Hepatocyte (in vitro differentiated cells): ENCODE data around the gene C8B. TPM values are rescaled to one million over a fixed set of nuclear protein-coding genes. Genes with fewer than 3 reads are reported as not detected.

Experiments used
- DNase-seq: peaks from one replicate; pipeline ENCODE4 v3.0.0-alpha.2; 2016; ENCODE audit warnings: low spot score
- H2AFZ ChIP-seq: fragments of 200-600 bp; sonication (generic); 2 replicates; pipeline ENCODE4 v1.6.0; 2016; ENCODE audit warnings: antibody characterized with exemption, mild to moderate bottlenecking
- H3K27ac ChIP-seq: fragments of 200-600 bp; sonication (generic); 2 replicates; pipeline ENCODE4 v1.5.1; 2016; ENCODE audit warnings: mild to moderate bottlenecking
- H3K27me3 ChIP-seq: fragments of 200-600 bp; sonication (generic); 2 replicates; pipeline ENCODE4 v1.6.1; 2016
- H3K36me3 ChIP-seq: fragments of 200-600 bp; sonication (generic); replicated peaks from 2 replicates; pipeline ENCODE4 v1.5.1; 2016; ENCODE audit warnings: low read depth; ENCODE audit not compliant: insufficient read depth
- H3K4me1 ChIP-seq: fragments of 200-600 bp; sonication (generic); 2 replicates; pipeline ENCODE4 v1.5.1; 2016; ENCODE audit warnings: mild to moderate bottlenecking, moderate library complexity; ENCODE audit not compliant: insufficient read depth
- H3K4me2 ChIP-seq: fragments of 200-600 bp; sonication (generic); 2 replicates; pipeline ENCODE4 v1.6.0; 2016
- H3K4me3 ChIP-seq: fragments of 200-600 bp; sonication (generic); 2 replicates; pipeline ENCODE4 v1.5.1; 2016; ENCODE audit warnings: mild to moderate bottlenecking
- H3K79me2 ChIP-seq: fragments of 200-600 bp; sonication (generic); 2 replicates; pipeline ENCODE4 v1.6.0; 2017; ENCODE audit warnings: mild to moderate bottlenecking
- H3K9me2 ChIP-seq: fragments of 200-600 bp; sonication (generic); replicated peaks from 2 replicates; pipeline ENCODE4 v1.6.0; 2017; ENCODE audit warnings: mild to moderate bottlenecking; ENCODE audit not compliant: insufficient read depth
- H3K9me3 ChIP-seq: fragments of 200-600 bp; sonication (generic); 2 replicates; pipeline ENCODE4 v1.5.1; 2016; ENCODE audit warnings: low read depth, mild to moderate bottlenecking
- H4K20me1 ChIP-seq: fragments of 200-600 bp; sonication (generic); 2 replicates; pipeline ENCODE4 v1.6.0; 2016; ENCODE audit warnings: mild to moderate bottlenecking; ENCODE audit not compliant: insufficient read depth, poor library complexity, severe bottlenecking
- EZH2 ChIP-seq: fragments of 200-600 bp; sonication (generic); IDR thresholded peaks from 2 replicates; pipeline ENCODE4 v1.6.1; 2016; ENCODE audit warnings: antibody characterized with exemption, mild to moderate bottlenecking, borderline replicate concordance
- EZH2phosphoT487 ChIP-seq: fragments of 200-600 bp; sonication (generic); IDR thresholded peaks from one replicate; pipeline ENCODE4 v1.6.1; 2018; ENCODE audit warnings: antibody characterized with exemption, mild to moderate bottlenecking, low read depth, moderate library complexity; ENCODE audit not compliant: unreplicated experiment, severe bottlenecking
- WGBS: methylation state at CpG from one replicate; pipeline ENCODE4 v1.1.6; 2016; ENCODE audit warnings: low lambda C conversion rate; ENCODE audit errors: missing lambda C conversion rate; 5-methylcytosine and 5-hydroxymethylcytosine counted together
- polyA plus RNA-seq: library from polyadenylated mRNA; unstranded; fragments of >200 nt; fragmentation: Nextera tagmentation; extraction: Ambion mirVana; gene quantifications from 2 replicates; pipeline ENCODE4 v1.2.1, GENCODE V29; 2016
- total RNA-seq: library from RNA; depleted of rRNA; stranded (reverse); fragments of >200 nt; gene quantifications from 2 replicates; pipeline ENCODE4 v1.2.3, GENCODE V29; 2014
- TF ChIP-seq, protein P1 (sequence below): fragments of 200-600 bp; sonication (generic); IDR thresholded peaks from 2 replicates; pipeline ENCODE4 v1.5.1; 2016; ENCODE audit warnings: antibody characterized with exemption, mild to moderate bottlenecking; ENCODE audit not compliant: poor library complexity

C8B gene
- total and polyA plus RNA-seq, 2 experiments from 2014 or later = 22.1 to 29.0 TPM

DNA sequence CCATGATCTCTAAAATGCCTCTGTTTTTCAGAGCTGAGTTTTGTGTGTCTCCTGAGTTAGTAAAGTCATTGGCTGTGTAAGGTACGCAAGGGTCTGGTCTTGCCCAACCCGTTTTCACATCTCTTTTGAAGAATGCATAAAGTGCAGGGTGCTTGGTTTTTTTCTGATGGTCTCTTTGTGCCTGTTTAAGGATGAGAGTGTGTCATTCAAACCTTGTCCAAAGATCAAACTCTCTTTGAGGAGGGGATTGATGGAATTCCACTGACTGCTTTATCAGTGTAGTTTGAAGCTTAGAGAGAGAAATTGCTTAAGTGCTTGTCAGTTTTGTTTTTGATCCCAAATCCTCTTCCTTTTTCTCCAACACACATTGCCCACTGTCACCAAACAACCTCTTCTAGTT is 20.0 kb upstream of the C8B start:
- no peaks in the 10 kb centered on the region for H3K36me3 ChIP-seq
- WGBS = 57% methylated on average over 2 of the region's 2 CpGs
- H3K9me2 ChIP-seq = no peaks in the 10 kb centered on the region
- H3K4me2 ChIP-seq = no peak overlapping the region
- TF ChIP-seq, protein P1, sequence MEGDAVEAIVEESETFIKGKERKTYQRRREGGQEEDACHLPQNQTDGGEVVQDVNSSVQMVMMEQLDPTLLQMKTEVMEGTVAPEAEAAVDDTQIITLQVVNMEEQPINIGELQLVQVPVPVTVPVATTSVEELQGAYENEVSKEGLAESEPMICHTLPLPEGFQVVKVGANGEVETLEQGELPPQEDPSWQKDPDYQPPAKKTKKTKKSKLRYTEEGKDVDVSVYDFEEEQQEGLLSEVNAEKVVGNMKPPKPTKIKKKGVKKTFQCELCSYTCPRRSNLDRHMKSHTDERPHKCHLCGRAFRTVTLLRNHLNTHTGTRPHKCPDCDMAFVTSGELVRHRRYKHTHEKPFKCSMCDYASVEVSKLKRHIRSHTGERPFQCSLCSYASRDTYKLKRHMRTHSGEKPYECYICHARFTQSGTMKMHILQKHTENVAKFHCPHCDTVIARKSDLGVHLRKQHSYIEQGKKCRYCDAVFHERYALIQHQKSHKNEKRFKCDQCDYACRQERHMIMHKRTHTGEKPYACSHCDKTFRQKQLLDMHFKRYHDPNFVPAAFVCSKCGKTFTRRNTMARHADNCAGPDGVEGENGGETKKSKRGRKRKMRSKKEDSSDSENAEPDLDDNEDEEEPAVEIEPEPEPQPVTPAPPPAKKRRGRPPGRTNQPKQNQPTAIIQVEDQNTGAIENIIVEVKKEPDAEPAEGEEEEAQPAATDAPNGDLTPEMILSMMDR = no peak
- TF ChIP-seq EZH2 (no peak), EZH2phosphoT487 (no peak)
- no peaks in the 10 kb centered on the region for H3K27me3 ChIP-seq
- no peak for DNase-seq
- no peak overlapping the region for H3K4me3 ChIP-seq
- H3K27ac ChIP-seq = no peak overlapping the region
- no peaks in the 10 kb centered on the region for H4K20me1 ChIP-seq
- H3K79me2 ChIP-seq = no peaks in the 10 kb centered on the region
- no peaks in the 10 kb centered on the region for H3K9me3 ChIP-seq
- no peaks in the 10 kb centered on the region for H3K4me1 ChIP-seq
- H2AFZ ChIP-seq = no peak overlapping the region

DNA sequence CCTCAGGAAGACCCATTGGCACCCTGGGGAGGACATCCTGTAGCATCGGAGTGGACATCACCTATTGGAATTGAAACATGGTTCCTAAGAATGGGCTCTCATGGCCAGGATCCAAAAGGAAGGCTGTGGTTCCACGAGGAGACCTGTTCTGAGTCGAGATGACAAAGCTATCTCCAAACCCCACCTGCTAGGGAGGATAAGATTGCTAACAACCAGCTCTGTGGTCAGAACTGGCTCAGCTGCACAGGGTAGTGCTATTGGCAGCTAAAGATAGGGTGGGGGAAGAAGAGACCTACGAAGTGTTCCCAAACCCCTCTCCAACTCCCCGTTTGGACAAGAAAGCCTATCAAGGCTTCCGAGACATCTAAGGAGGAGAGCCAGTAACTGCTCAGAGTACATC is 17.7 kb upstream of the C8B start:
- H4K20me1 ChIP-seq = no peaks in the 10 kb centered on the region
- no peak overlapping the region for H3K4me2 ChIP-seq
- H3K36me3 ChIP-seq = no peaks in the 10 kb centered on the region
- H3K27me3 ChIP-seq = no peaks in the 10 kb centered on the region
- H3K79me2 ChIP-seq = no peaks in the 10 kb centered on the region
- H3K9me2 ChIP-seq = no peaks in the 10 kb centered on the region
- DNase-seq = no peak
- no peak overlapping the region for H2AFZ ChIP-seq
- H3K4me3 ChIP-seq = no peak overlapping the region
- WGBS = 86% methylated on average over 6 of the region's 6 CpGs
- no peaks in the 10 kb centered on the region for H3K9me3 ChIP-seq
- no peaks in the 10 kb centered on the region for H3K4me1 ChIP-seq
- no peak overlapping the region for H3K27ac ChIP-seq
- no peak for TF ChIP-seq EZH2
- TF ChIP-seq, protein P1 = no peak
- no peak for TF ChIP-seq EZH2phosphoT487

DNA sequence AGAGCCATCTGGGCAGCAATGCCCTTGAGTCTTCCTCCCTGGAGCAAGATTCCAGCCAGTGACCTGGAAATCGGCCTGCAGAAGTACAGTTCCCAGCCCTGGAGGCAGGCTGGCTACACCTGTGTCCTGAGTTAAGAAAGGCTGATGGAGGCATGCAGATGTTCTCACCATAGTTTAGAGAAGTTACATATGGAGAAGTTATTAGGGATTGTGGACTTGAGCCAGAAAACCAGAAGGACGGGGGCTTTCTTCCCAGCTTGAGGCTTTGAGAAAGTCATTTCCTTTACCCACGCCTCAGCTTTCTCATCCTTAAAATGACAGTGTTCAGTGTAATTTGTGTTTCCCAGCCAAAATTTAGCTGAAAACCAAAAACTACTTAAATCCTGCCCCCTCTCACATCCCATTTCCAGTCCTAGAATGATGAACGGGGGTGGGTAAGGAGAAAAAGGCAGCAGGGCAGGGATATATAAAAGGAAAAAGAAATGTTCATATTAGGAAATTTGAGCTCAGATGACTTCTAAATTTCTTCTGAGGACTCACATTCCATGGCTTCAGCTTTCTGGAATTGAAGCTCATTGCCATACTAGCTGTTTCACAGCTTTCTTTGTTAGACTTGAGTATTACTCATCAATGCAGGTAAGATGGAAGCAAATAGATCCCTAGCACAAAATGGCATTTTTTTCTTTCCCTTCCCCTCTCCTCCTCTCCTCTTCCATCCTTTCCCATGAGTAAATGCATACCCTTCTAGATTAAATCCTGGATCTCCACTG is 14.4 kb upstream of the C8B start:
- H2AFZ ChIP-seq = no peak overlapping the region
- no peaks in the 10 kb centered on the region for H4K20me1 ChIP-seq
- TF ChIP-seq EZH2 (no peak), EZH2phosphoT487 (no peak)
- TF ChIP-seq, protein P1 = no peak
- H3K36me3 ChIP-seq = no peaks in the 10 kb centered on the region
- no peak overlapping the region for H3K4me2 ChIP-seq
- H3K9me3 ChIP-seq = no peaks in the 10 kb centered on the region
- H3K27ac ChIP-seq = no peak overlapping the region
- H3K27me3 ChIP-seq = no peaks in the 10 kb centered on the region
- H3K4me1 ChIP-seq = no peaks in the 10 kb centered on the region
- 75% methylated on average over 4 of the region's 4 CpGs for WGBS
- no peak for DNase-seq
- no peaks in the 10 kb centered on the region for H3K9me2 ChIP-seq
- H3K4me3 ChIP-seq = no peak overlapping the region
- H3K79me2 ChIP-seq = no peaks in the 10 kb centered on the region

DNA sequence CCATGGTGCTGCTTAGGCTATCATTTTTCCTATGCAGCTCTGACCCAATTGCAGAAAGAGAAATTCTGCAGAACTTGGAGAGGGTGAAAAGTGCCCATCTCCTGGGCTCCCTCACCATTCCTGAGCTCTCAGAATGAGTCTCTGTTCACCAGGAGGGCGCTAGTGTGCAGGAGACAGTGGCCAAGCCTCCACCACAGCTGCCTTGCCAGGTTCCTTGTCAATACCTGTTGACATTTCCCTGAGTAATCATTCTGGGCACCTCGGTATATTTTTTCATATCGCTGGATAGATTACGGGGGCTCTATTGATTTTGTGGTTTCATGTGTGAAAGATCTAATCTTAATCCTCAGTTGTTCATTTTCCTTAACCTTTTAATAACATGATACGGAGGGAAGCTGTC is 13.0 kb upstream of the C8B start:
- no peak overlapping the region for H3K4me3 ChIP-seq
- no peaks in the 10 kb centered on the region for H3K79me2 ChIP-seq
- no peaks in the 10 kb centered on the region for H3K9me2 ChIP-seq
- DNase-seq = no peak
- no peak overlapping the region for H2AFZ ChIP-seq
- H4K20me1 ChIP-seq = no peaks in the 10 kb centered on the region
- H3K9me3 ChIP-seq = no peaks in the 10 kb centered on the region
- no peaks in the 10 kb centered on the region for H3K27me3 ChIP-seq
- no peak for TF ChIP-seq EZH2
- TF ChIP-seq, protein P1 = no peak
- TF ChIP-seq EZH2phosphoT487 = no peak
- no peak overlapping the region for H3K4me2 ChIP-seq
- 74% methylated on average over 5 of the region's 5 CpGs for WGBS
- H3K27ac ChIP-seq = no peak overlapping the region
- H3K4me1 ChIP-seq = no peaks in the 10 kb centered on the region
- H3K36me3 ChIP-seq = no peaks in the 10 kb centered on the region
